ENCODE measurements around the gene ATP1A1. TPM values are rescaled to one million over a fixed set of nuclear protein-coding genes. Genes with fewer than 3 reads are reported as not detected.
A peak's percentile ranks its signal among the peaks of the same experiment; 100 is the strongest.

The ATP1A1 gene
- total and polyA plus RNA-seq, 9 of the 15 experiments (the other 6 are each of a cell fraction or from before 2014, with no cell fraction given), result 99.3 to 513 (median 234) TPM

DNA sequence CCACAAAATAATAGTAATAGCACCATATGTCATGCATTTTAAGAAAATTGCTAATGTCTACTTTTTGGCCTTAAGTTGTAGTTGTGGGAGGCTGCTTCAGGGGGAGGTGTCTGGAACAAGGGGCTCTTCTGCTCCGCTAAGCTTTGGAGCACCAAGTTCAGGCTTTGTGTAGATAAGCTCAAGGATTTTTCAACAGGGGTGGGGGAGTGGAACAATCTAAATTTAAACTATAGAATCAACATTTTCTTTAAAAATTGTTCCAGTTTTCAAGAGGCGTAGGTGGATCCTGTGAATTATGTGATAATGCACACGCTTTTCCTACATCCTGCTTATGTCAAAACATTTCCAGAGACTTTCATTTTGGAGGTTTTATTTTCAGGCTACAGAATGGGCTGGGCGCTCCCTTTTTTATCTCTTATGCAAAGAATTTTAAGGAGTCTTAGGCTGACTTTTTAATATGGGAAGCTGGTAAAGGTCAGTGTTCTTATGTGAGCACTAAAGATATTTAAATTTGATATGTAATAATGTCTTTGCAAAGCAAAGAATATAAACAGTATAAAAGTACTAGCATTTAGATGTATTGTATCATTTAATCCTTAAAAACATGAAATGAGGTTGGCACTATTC is 9.9 kb downstream of the ATP1A1 start (continued):
- TF ChIP-seq PHF8 (IDR thresholded peaks at IDR 0.05; ENCODE audit: borderline replicate concordance, low read length) (no peak), MEF2A (IDR thresholded peaks at IDR 0.05; ENCODE audit: control insufficient read depth, low read depth, low read length) (peak; percentile 63; the same call in 1 of the 2 replicates), BDP1 (IDR thresholded peaks at IDR 0.05; ENCODE audit: insufficient read depth, insufficient read length) (no peak), SMARCA4 (IDR thresholded peaks at IDR 0.05) (0 out of 2 replicates have a peak, but pooled peaks have one; percentile 20), CBX8 (IDR thresholded peaks at IDR 0.05; ENCODE audit: borderline replicate concordance, extremely low read depth, low read depth, low read length, poor library complexity, severe bottlenecking) (no peak), JUND (IDR thresholded peaks at IDR 0.05; ENCODE audit: borderline replicate concordance, low read depth, low read length) (no peak; the same call in 1 of the 2 replicates), JUND (tag; IDR thresholded peaks at IDR 0.05; ENCODE audit: borderline replicate concordance, low read depth, low read length) (no peak), ZNF121 (CRISPR knock-in tag; conservative IDR thresholded peaks at IDR 0.05) (0 out of 2 replicates have a peak, but pooled peaks have one; percentile 9), HNRNPH1 (optimal IDR thresholded peaks at IDR 0.05; ENCODE audit: low read depth, low read length) (no peak)
- TF ChIP-seq, protein P1, sequence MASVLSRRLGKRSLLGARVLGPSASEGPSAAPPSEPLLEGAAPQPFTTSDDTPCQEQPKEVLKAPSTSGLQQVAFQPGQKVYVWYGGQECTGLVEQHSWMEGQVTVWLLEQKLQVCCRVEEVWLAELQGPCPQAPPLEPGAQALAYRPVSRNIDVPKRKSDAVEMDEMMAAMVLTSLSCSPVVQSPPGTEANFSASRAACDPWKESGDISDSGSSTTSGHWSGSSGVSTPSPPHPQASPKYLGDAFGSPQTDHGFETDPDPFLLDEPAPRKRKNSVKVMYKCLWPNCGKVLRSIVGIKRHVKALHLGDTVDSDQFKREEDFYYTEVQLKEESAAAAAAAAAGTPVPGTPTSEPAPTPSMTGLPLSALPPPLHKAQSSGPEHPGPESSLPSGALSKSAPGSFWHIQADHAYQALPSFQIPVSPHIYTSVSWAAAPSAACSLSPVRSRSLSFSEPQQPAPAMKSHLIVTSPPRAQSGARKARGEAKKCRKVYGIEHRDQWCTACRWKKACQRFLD (CRISPR knock-in tag; IDR thresholded peaks at IDR 0.05), result no peak
- TF ChIP-seq, protein P2, sequence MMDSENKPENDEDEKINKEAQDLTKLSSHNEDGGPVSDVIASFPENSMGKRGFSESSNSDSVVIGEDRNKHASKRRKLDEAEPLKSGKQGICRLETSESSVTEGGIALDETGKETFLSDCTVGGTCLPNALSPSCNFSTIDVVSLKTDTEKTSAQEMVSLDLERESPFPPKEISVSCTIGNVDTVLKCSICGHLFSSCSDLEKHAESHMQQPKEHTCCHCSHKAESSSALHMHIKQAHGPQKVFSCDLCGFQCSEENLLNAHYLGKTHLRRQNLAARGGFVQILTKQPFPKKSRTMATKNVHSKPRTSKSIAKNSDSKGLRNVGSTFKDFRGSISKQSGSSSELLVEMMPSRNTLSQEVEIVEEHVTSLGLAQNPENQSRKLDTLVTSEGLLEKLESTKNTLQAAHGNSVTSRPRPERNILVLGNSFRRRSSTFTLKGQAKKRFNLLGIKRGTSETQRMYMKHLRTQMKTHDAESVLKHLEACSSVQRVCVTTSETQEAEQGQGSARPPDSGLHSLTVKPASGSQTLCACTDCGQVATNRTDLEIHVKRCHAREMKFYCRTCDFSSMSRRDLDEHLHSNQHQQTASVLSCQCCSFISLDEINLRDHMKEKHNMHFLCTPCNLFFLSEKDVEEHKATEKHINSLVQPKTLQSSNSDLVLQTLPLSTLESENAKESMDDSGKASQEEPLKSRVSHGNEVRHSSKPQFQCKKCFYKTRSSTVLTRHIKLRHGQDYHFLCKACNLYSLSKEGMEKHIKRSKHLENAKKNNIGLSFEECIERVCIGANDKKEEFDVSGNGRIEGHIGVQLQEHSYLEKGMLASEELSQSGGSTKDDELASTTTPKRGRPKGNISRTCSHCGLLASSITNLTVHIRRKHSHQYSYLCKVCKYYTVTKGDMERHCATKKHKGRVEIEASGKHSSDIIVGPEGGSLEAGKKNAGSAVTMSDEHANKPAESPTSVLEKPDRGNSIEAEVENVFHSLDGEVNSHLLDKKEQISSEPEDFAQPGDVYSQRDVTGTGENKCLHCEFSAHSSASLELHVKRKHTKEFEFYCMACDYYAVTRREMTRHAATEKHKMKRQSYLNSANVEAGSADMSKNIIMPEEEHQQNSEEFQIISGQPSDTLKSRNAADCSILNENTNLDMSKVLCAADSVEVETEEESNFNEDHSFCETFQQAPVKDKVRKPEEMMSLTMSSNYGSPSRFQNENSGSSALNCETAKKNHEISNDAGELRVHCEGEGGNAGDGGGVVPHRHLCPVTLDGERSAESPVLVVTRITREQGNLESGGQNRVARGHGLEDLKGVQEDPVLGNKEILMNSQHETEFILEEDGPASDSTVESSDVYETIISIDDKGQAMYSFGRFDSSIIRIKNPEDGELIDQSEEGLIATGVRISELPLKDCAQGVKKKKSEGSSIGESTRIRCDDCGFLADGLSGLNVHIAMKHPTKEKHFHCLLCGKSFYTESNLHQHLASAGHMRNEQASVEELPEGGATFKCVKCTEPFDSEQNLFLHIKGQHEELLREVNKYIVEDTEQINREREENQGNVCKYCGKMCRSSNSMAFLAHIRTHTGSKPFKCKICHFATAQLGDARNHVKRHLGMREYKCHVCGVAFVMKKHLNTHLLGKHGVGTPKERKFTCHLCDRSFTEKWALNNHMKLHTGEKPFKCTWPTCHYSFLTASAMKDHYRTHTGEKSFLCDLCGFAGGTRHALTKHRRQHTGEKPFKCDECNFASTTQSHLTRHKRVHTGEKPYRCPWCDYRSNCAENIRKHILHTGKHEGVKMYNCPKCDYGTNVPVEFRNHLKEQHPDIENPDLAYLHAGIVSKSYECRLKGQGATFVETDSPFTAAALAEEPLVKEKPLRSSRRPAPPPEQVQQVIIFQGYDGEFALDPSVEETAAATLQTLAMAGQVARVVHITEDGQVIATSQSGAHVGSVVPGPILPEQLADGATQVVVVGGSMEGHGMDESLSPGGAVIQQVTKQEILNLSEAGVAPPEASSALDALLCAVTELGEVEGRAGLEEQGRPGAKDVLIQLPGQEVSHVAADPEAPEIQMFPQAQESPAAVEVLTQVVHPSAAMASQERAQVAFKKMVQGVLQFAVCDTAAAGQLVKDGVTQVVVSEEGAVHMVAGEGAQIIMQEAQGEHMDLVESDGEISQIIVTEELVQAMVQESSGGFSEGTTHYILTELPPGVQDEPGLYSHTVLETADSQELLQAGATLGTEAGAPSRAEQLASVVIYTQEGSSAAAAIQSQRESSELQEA (IDR thresholded peaks at IDR 0.05; ENCODE audit: low read depth), result no peak
- TF ChIP-seq, protein P3, sequence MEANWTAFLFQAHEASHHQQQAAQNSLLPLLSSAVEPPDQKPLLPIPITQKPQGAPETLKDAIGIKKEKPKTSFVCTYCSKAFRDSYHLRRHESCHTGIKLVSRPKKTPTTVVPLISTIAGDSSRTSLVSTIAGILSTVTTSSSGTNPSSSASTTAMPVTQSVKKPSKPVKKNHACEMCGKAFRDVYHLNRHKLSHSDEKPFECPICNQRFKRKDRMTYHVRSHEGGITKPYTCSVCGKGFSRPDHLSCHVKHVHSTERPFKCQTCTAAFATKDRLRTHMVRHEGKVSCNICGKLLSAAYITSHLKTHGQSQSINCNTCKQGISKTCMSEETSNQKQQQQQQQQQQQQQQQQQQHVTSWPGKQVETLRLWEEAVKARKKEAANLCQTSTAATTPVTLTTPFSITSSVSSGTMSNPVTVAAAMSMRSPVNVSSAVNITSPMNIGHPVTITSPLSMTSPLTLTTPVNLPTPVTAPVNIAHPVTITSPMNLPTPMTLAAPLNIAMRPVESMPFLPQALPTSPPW (CRISPR knock-in tag; IDR thresholded peaks at IDR 0.05), result peak; percentile 24; the same call in 1 of the 2 replicates
- TF ChIP-seq, protein P4, sequence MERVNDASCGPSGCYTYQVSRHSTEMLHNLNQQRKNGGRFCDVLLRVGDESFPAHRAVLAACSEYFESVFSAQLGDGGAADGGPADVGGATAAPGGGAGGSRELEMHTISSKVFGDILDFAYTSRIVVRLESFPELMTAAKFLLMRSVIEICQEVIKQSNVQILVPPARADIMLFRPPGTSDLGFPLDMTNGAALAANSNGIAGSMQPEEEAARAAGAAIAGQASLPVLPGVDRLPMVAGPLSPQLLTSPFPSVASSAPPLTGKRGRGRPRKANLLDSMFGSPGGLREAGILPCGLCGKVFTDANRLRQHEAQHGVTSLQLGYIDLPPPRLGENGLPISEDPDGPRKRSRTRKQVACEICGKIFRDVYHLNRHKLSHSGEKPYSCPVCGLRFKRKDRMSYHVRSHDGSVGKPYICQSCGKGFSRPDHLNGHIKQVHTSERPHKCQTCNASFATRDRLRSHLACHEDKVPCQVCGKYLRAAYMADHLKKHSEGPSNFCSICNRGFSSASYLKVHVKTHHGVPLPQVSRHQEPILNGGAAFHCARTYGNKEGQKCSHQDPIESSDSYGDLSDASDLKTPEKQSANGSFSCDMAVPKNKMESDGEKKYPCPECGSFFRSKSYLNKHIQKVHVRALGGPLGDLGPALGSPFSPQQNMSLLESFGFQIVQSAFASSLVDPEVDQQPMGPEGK (CRISPR knock-in tag; IDR thresholded peaks at IDR 0.05; ENCODE audit: borderline replicate concordance), result no peak
